ENCODE data around the gene CHPF2. TPM values are rescaled to one million over a fixed set of nuclear protein-coding genes. Genes with fewer than 3 reads are reported as not detected.

Gene CHPF2
- total RNA-seq, 1 donor from 2014 or later, result 84.7 TPM

GRCh38 chr7:151271699-151272355, 39.5 kb downstream of the CHPF2 start:
- H3K27me3 Mint-ChIP-seq (ENCODE audit: low read depth, unreplicated experiment), result peaks cover 59% of the 10 kb centered on the region
- TF ChIP-seq EZH2 (IDR thresholded peaks at IDR 0.05; ENCODE audit: insufficient read depth, low read length), result no peak
- TF ChIP-seq CTCF (IDR thresholded peaks at IDR 0.05; ENCODE audit: insufficient read depth, low read depth, low read length), result no peak
- H2AFZ ChIP-seq (ENCODE audit: low read depth, low read length), result no peak overlapping the region
- peaks cover 9% of the 10 kb centered on the region for H3K36me3 Mint-ChIP-seq (ENCODE audit: low read depth, unreplicated experiment)
- H3K4me2 ChIP-seq (ENCODE audit: low read length), result no peak overlapping the region
- no peaks in the 10 kb centered on the region for H4K20me1 ChIP-seq (ENCODE audit: insufficient read depth, low read length)
- no peak overlapping the region for H3K4me3 ChIP-seq (ENCODE audit: insufficient read depth, low read depth, low read length)
- no peak overlapping the region for H3K27ac Mint-ChIP-seq (ENCODE audit: unreplicated experiment)
- FAIRE-seq (no peak), DNase-seq (ENCODE audit: low read depth) (no peak)
- no peak overlapping the region for H3K27ac ChIP-seq (ENCODE audit: low read depth, low read length)
- no peaks in the 10 kb centered on the region for H3K36me3 ChIP-seq (ENCODE audit: insufficient read depth, low read length)
- no peaks in the 10 kb centered on the region for H3K9me3 ChIP-seq (ENCODE audit: insufficient read depth, low read depth, low read length)
- no peaks in the 10 kb centered on the region for H3K4me1 ChIP-seq (ENCODE audit: insufficient read depth, low read length)
- H3K27me3 ChIP-seq (ENCODE audit: insufficient read depth, low read length), result peaks cover 5% of the 10 kb centered on the region
- no peaks in the 10 kb centered on the region for H3K79me2 ChIP-seq (ENCODE audit: insufficient read depth, low read length)
- H3K9ac ChIP-seq (ENCODE audit: low read length), result no peak overlapping the region
- H3K4me1 Mint-ChIP-seq (ENCODE audit: low read depth, unreplicated experiment), result no peaks in the 10 kb centered on the region
- no peak overlapping the region for H3K4me3 Mint-ChIP-seq (ENCODE audit: unreplicated experiment)
- H3K9me3 Mint-ChIP-seq (ENCODE audit: unreplicated experiment), result peaks cover 9% of the 10 kb centered on the region

- peaks cover 7% of the 10 kb centered on the region for H3K36me3 Mint-ChIP-seq (ENCODE audit: low read depth, unreplicated experiment)
- Histone ChIP-seq H3K4me2 (ENCODE audit: low read length) (no peak overlapping the region), H3K4me1 (ENCODE audit: insufficient read depth, low read length) (no peaks in the 10 kb centered on the region), H4K20me1 (ENCODE audit: insufficient read depth, low read length) (no peaks in the 10 kb centered on the region), H3K9ac (ENCODE audit: low read length) (no peak overlapping the region), H2AFZ (ENCODE audit: low read depth, low read length) (no peak overlapping the region), H3K36me3 (ENCODE audit: insufficient read depth, low read length) (no peaks in the 10 kb centered on the region), H3K79me2 (ENCODE audit: insufficient read depth, low read length) (no peaks in the 10 kb centered on the region), H3K27ac (ENCODE audit: low read depth, low read length) (no peak overlapping the region), H3K27me3 (ENCODE audit: insufficient read depth, low read length) (peaks cover 1% of the 10 kb centered on the region), H3K4me3 (ENCODE audit: insufficient read depth, low read depth, low read length) (no peak overlapping the region), H3K9me3 (ENCODE audit: insufficient read depth, low read depth, low read length) (no peaks in the 10 kb centered on the region)
- no peak overlapping the region for H3K27ac Mint-ChIP-seq (ENCODE audit: unreplicated experiment)
- H3K4me3 Mint-ChIP-seq (ENCODE audit: unreplicated experiment), result peak overlapping the region; percentile 15
- H3K4me1 Mint-ChIP-seq (ENCODE audit: low read depth, unreplicated experiment), result no peaks in the 10 kb centered on the region
- FAIRE-seq, result no peak
- H3K9me3 Mint-ChIP-seq (ENCODE audit: unreplicated experiment), result peaks cover 9% of the 10 kb centered on the region
- TF ChIP-seq EZH2 (IDR thresholded peaks at IDR 0.05; ENCODE audit: insufficient read depth, low read length) (no peak), CTCF (IDR thresholded peaks at IDR 0.05; ENCODE audit: insufficient read depth, low read depth, low read length) (no peak)
- no peak for DNase-seq (ENCODE audit: low read depth)
- H3K27me3 Mint-ChIP-seq (ENCODE audit: low read depth, unreplicated experiment), result peaks cover 57% of the 10 kb centered on the region
These were observed 40.1 kb downstream of the CHPF2 start for GRCh38 chr7:151272405-151272804.

- no peaks in the 10 kb centered on the region for H3K4me1 ChIP-seq (ENCODE audit: insufficient read depth, low read length)
- H3K4me3 Mint-ChIP-seq (ENCODE audit: unreplicated experiment), result no peak overlapping the region
- H3K36me3 Mint-ChIP-seq (ENCODE audit: low read depth, unreplicated experiment), result peaks cover 7% of the 10 kb centered on the region
- H3K9me3 Mint-ChIP-seq (ENCODE audit: unreplicated experiment), result peaks cover 9% of the 10 kb centered on the region
- TF ChIP-seq CTCF (IDR thresholded peaks at IDR 0.05; ENCODE audit: insufficient read depth, low read depth, low read length) (no peak), EZH2 (IDR thresholded peaks at IDR 0.05; ENCODE audit: insufficient read depth, low read length) (no peak)
- H3K4me3 ChIP-seq (ENCODE audit: insufficient read depth, low read depth, low read length), result no peak overlapping the region
- H2AFZ ChIP-seq (ENCODE audit: low read depth, low read length), result no peak overlapping the region
- no peak overlapping the region for H3K27ac ChIP-seq (ENCODE audit: low read depth, low read length)
- DNase-seq (ENCODE audit: low read depth) (no peak), FAIRE-seq (no peak)
- no peaks in the 10 kb centered on the region for H3K9me3 ChIP-seq (ENCODE audit: insufficient read depth, low read depth, low read length)
- no peaks in the 10 kb centered on the region for H3K79me2 ChIP-seq (ENCODE audit: insufficient read depth, low read length)
- H3K36me3 ChIP-seq (ENCODE audit: insufficient read depth, low read length), result no peaks in the 10 kb centered on the region
- H3K27ac Mint-ChIP-seq (ENCODE audit: unreplicated experiment), result no peak overlapping the region
- H3K27me3 Mint-ChIP-seq (ENCODE audit: low read depth, unreplicated experiment), result peaks cover 59% of the 10 kb centered on the region
- H4K20me1 ChIP-seq (ENCODE audit: insufficient read depth, low read length), result no peaks in the 10 kb centered on the region
- H3K4me2 ChIP-seq (ENCODE audit: low read length), result no peak overlapping the region
- H3K9ac ChIP-seq (ENCODE audit: low read length), result no peak overlapping the region
- H3K4me1 Mint-ChIP-seq (ENCODE audit: low read depth, unreplicated experiment), result no peaks in the 10 kb centered on the region
- no peaks in the 10 kb centered on the region for H3K27me3 ChIP-seq (ENCODE audit: insufficient read depth, low read length)
These were observed 40.6 kb downstream of the CHPF2 start for GRCh38 chr7:151272877-151273276.
